GM12878 (cell line): Measurements from ENCODE around the gene TIPIN. TPM values are rescaled to one million over a fixed set of nuclear protein-coding genes. Genes with fewer than 3 reads are reported as not detected.
A peak's percentile ranks its signal among the peaks of the same experiment; 100 is the strongest.
"Not testable (repeated sequence)": the region's sequence is repeated elsewhere in the genome, so short reads cannot be mapped to it uniquely, and the experiment has no call there.

Experiments used
- ATAC-seq: fragments of 200-7000 bp; cut with Tn5 transposase; 3 replicates; pipeline ENCODE4 v1.9.1; 2020; ENCODE audit warnings: mild to moderate bottlenecking, moderate library complexity
- BruUV-seq: library from RNA; stranded (reverse); fragments of 400-500 nt; replicated peaks from 2 replicates; lab custom pipeline; 2021; lab: Mats Ljungman, UMichigan
- CTCF ChIA-PET: fragments of 300-600 bp; sonication (Branson Sonifier 250); formaldehyde crosslinking; extraction: SDS; loops from one replicate; lab custom pipeline; 2021; ENCODE audit warnings: inconsistent platforms; lab: Yijun Ruan, JAX
- POLR2A ChIA-PET: fragments of 350-600 bp; formaldehyde crosslinking; extraction: SDS; loops from one replicate; lab custom pipeline; 2021; ENCODE audit warnings: inconsistent platforms; lab: Charles Lee
- RAD21 ChIA-PET: fragments of 300-600 bp; sonication (Branson Sonifier 250); formaldehyde crosslinking; loops from one replicate; lab custom pipeline; 2023; ENCODE audit warnings: antibody characterized with exemption; ENCODE audit not compliant: unreplicated experiment; lab: Charles Lee
- SMC1A ChIA-PET: fragments of 300-600 bp; sonication (Branson Sonifier 250); formaldehyde crosslinking; loops from one replicate; lab custom pipeline; 2023; ENCODE audit not compliant: unreplicated experiment, uncharacterized antibody; lab: Charles Lee
- DNase-seq: peaks from one replicate; pipeline ENCODE4 v3.0.0-alpha.2; 2011; ENCODE audit warnings: low read depth, low spot score
- FAIRE-seq: peaks from 3 replicates; lab custom pipeline; 2011; peaks lifted over from hg19 to GRCh38; lab: Jason Lieb, UNC
- H2AFZ ChIP-seq: 2 replicates; pipeline ENCODE4 v1.6.0; 2011; ENCODE audit warnings: low read depth, low read length, control low read depth; ENCODE audit not compliant: control insufficient read depth
- H3K27ac ChIP-seq: 2 replicates; pipeline ENCODE4 v1.5.1; 2011; ENCODE audit warnings: control low read depth; ENCODE audit not compliant: control insufficient read depth, insufficient read depth
- H3K27me3 ChIP-seq, 2 experiments: replicated peaks in 1 of 2; 2 replicates each; pipeline versions ENCODE4 v1.6.0 to v1.6.1; 2011; ENCODE audit warnings: low read length in 1 of 2; ENCODE audit not compliant: control insufficient read depth in 2 of 2, insufficient read depth in 2 of 2
- H3K36me3 ChIP-seq, 2 experiments: 2 replicates each; pipeline ENCODE4 v1.5.1; 2011; ENCODE audit warnings: low read length in 1 of 2; ENCODE audit not compliant: control insufficient read depth in 2 of 2, insufficient read depth in 2 of 2
- H3K4me1 ChIP-seq: 2 replicates; pipeline ENCODE4 v1.6.1; 2011; ENCODE audit warnings: mild to moderate bottlenecking, low read length, moderate library complexity, mixed read lengths; ENCODE audit not compliant: control insufficient read depth, insufficient read depth
- H3K4me2 ChIP-seq: 2 replicates; pipeline ENCODE4 v1.6.0; 2011; ENCODE audit warnings: control low read depth; ENCODE audit not compliant: control insufficient read depth, insufficient read depth
- H3K4me3 ChIP-seq: fragments of 200-600 bp; sonication (generic); 2 replicates; pipeline ENCODE4 v1.5.1; 2016
- H3K79me2 ChIP-seq: 2 replicates; pipeline ENCODE4 v1.6.0; 2011; ENCODE audit warnings: low read length; ENCODE audit not compliant: control insufficient read depth, insufficient read depth
- H3K9ac ChIP-seq: 2 replicates; pipeline ENCODE4 v1.8.0; 2011; ENCODE audit warnings: low read length, control low read depth, mixed read lengths; ENCODE audit not compliant: control insufficient read depth, insufficient read depth
- H3K9me3 ChIP-seq: replicated peaks from 3 replicates; pipeline ENCODE4 v1.5.1; 2011; ENCODE audit warnings: mild to moderate bottlenecking, low read length; ENCODE audit not compliant: control insufficient read depth, insufficient read depth
- H4K20me1 ChIP-seq: 2 replicates; pipeline ENCODE4 v1.6.0; 2011; ENCODE audit not compliant: control insufficient read depth, insufficient read depth
- BCL3 ChIP-seq: IDR thresholded peaks from 2 replicates; pipeline ENCODE4 v1.6.1; 2011; ENCODE audit warnings: borderline replicate concordance, low read depth, mild to moderate bottlenecking, moderate library complexity, low read length; ENCODE audit not compliant: insufficient read depth, poor library complexity, severe bottlenecking
- CBX5 ChIP-seq: sonication (generic); IDR thresholded peaks from 2 replicates; pipeline ENCODE4 v1.6.1; 2016; ENCODE audit warnings: low read depth, moderate library complexity, mild to moderate bottlenecking, inconsistent platforms
- CHD1 ChIP-seq: IDR thresholded peaks from 2 replicates; pipeline ENCODE4 v1.6.1; 2012; ENCODE audit warnings: low read depth, low read length, improper control_type of control experiment
- CREB1 ChIP-seq: IDR thresholded peaks from 2 replicates; pipeline ENCODE4 v1.6.1; 2012; ENCODE audit warnings: low read depth, mild to moderate bottlenecking, inconsistent platforms
- DPF2 ChIP-seq: fragments of 450-650 bp; IDR thresholded peaks from 2 replicates; pipeline ENCODE4 v1.6.1; 2017; ENCODE audit warnings: mild to moderate bottlenecking
- JUNB ChIP-seq: IDR thresholded peaks from 2 replicates; pipeline ENCODE4 v1.6.1; 2016; ENCODE audit warnings: antibody characterized with exemption, mild to moderate bottlenecking
- JUND ChIP-seq: IDR thresholded peaks from 2 replicates; pipeline ENCODE4 v1.6.1; 2012; ENCODE audit warnings: low read depth, mild to moderate bottlenecking, low read length, improper control_type of control experiment, moderate library complexity
- KAT2A ChIP-seq: conservative IDR thresholded peaks from 2 replicates; pipeline ENCODE4 v1.6.1; 2011; ENCODE audit warnings: low read depth, low read length; ENCODE audit not compliant: control insufficient read depth
- NR2F1 ChIP-seq: fragments of 450-650 bp; conservative IDR thresholded peaks from 2 replicates; pipeline ENCODE4 v1.6.1; 2017; ENCODE audit warnings: mild to moderate bottlenecking
- RBBP5 ChIP-seq: fragments of 200-600 bp; sonication (generic); conservative IDR thresholded peaks from 2 replicates; pipeline ENCODE4 v1.6.1; 2016
- RCOR1 ChIP-seq: conservative IDR thresholded peaks from 2 replicates; pipeline ENCODE4 v1.6.1; 2012; ENCODE audit warnings: low read depth, low read length, improper control_type of control experiment
- SREBF2 ChIP-seq: IDR thresholded peaks from 2 replicates; pipeline ENCODE4 v1.6.1; 2012; ENCODE audit warnings: mild to moderate bottlenecking, low read length
- SUZ12 ChIP-seq: fragments of 200-600 bp; sonication (generic); IDR thresholded peaks from one replicate; pipeline ENCODE4 v1.6.1; 2018; ENCODE audit warnings: antibody characterized with exemption, mild to moderate bottlenecking; ENCODE audit not compliant: unreplicated experiment
- USF1 ChIP-seq: IDR thresholded peaks from 2 replicates; pipeline ENCODE4 v1.6.1; 2011; ENCODE audit warnings: borderline replicate concordance, low read depth, mild to moderate bottlenecking, moderate library complexity, mixed read lengths, low read length; ENCODE audit not compliant: insufficient read depth; ENCODE audit errors: extremely low read length
- WGBS: methylation state at CpG from one replicate; pipeline ENCODE4 v1.1.6; 2016; ENCODE audit warnings: low lambda C conversion rate; ENCODE audit not compliant: insufficient replicate concordance, insufficient coverage; ENCODE audit errors: missing lambda C conversion rate; 5-methylcytosine and 5-hydroxymethylcytosine counted together
- in situ Hi-C: fragments of 300-500 bp; cut with MboI; formaldehyde crosslinking; loops from 9 replicates; pipeline ENCODE4 v1.14.3; 2018; ENCODE audit warnings: mixed read lengths
- intact Hi-C: fragments of 100-400 bp; cut with micrococcal nuclease; formaldehyde crosslinking; loops from one replicate; pipeline ENCODE4 v1.14.2; 2022; ENCODE audit not compliant: unreplicated experiment
- polyA plus RNA-seq, 11 experiments: library from polyadenylated mRNA; depleted of rRNA in 4 of 11; unstranded in 6 of 11; stranded (reverse) in 5 of 11; fragments of >200 nt; fragmentation: Nextera tagmentation in 4 of 11; fragmentation: Illumina TruSeq in 1 of 11; extraction: Ambion mirVana in 4 of 11; extraction: Trizol in 1 of 11; gene quantifications; 1 replicate in 1 of 11; 2 replicates in 10 of 11; pipeline versions ENCODE4 v1.2.1 to v1.2.3, GENCODE V29; 2011 to 2016; ENCODE audit warnings: inconsistent platforms in 2 of 11, missing spikeins in 2 of 11, low read depth in 1 of 11
- total RNA-seq, 4 experiments: library from RNA; depleted of rRNA in 3 of 4; stranded (reverse); fragments of >200 nt in 3 of 4; fragmentation: Illumina TruSeq in 1 of 4; extraction: Trizol in 1 of 4; gene quantifications; 2 replicates each; pipeline versions ENCODE4 v1.2.1 to v1.2.3, GENCODE V29; 2013 to 2021

TIPIN gene
- total and polyA plus RNA-seq, 10 of the 15 experiments (the other 5 are each of a cell fraction or from before 2014, with no cell fraction given) = 21.1 to 69.2 (median 47.0) TPM

GRCh38 chr15:66393037-66393436, 36.6 kb upstream of the TIPIN start:
- H3K27me3 ChIP-seq, DNase-seq, FAIRE-seq, in situ Hi-C loops, H2AFZ ChIP-seq, H3K9ac ChIP-seq, H3K27ac ChIP-seq, H3K9me3 ChIP-seq, ATAC-seq, H4K20me1 ChIP-seq, intact Hi-C loops, BruUV-seq, H3K36me3 ChIP-seq: not testable (repeated sequence)
- 100% methylated on average over 1 of the region's 1 CpG for WGBS
- Histone ChIP-seq H3K4me3 (peak overlapping the region; percentile 17; the same call in 1 of the 2 replicates), H3K4me2 (peak overlapping the region; percentile 68; the same call in 1 of the 2 replicates), H3K79me2 (peaks cover 91% of the 10 kb centered on the region), H3K4me1 (peaks cover 20% of the 10 kb centered on the region; the same call in 1 of the 2 replicates)
- RAD21 ChIA-PET = interaction anchor here (0.6 to 7.6 kb wide), 3 partner anchors 10 to 579 kb away, joined by 4 to 119 read pairs (median 4); no protein-coding TSS in a partner anchor
- SMC1A ChIA-PET = interaction anchor here (0.9 to 6.8 kb wide), 5 partner anchors 8 to 106 kb away, joined by 3 to 53 read pairs (median 4); no protein-coding TSS in a partner anchor
- CTCF ChIA-PET = interaction anchor here (1.2 to 2.9 kb wide), 2 partner anchors 11 to 106 kb away, joined by 3 to 13 read pairs; no protein-coding TSS in a partner anchor
- POLR2A ChIA-PET = interaction anchor here (0.7 to 9.7 kb wide), 3 partner anchors 9 to 20 kb away, joined by 3 to 120 read pairs (median 6); no protein-coding TSS in a partner anchor

GRCh38 chr15:66390678-66391077, 34.2 kb upstream of the TIPIN start:
- peak overlapping the region; percentile 78 for H3K27ac ChIP-seq
- H3K4me2 ChIP-seq = peak overlapping the region; percentile 52
- peaks cover 23% of the 10 kb centered on the region; the same call in 1 of the 2 replicates for H3K4me1 ChIP-seq
- SMC1A ChIA-PET = interaction anchor here (0.7 to 6.8 kb wide), 12 partner anchors 11 to 114 kb away, joined by 3 to 53 read pairs (median 6); partner anchors contain the start of genes RPL4 and ZWILCH
- ATAC-seq (peak; percentile 22), FAIRE-seq (peak; percentile 56), DNase-seq (peak; percentile 78)
- CTCF ChIA-PET = interaction anchor here (0.6 to 5.5 kb wide), 4 partner anchors 12 to 108 kb away, joined by 3 to 90 read pairs (median 36); partner anchors contain the start of gene SNAPC5
- no peaks in the 10 kb centered on the region for H3K27me3 ChIP-seq
- 0% methylated on average over 1 of the region's 1 CpG for WGBS
- no TSS peak for BruUV-seq
- POLR2A ChIA-PET = interaction anchor here (0.5 to 9.7 kb wide), 6 partner anchors 9 to 534 kb away, joined by 3 to 120 read pairs (median 5); partner anchors contain the start of gene SNAPC5
- H3K9me3 ChIP-seq = no peaks in the 10 kb centered on the region
- peak overlapping the region; percentile 9; the same call in 1 of the 2 replicates for H3K9ac ChIP-seq
- no peak overlapping the region for H2AFZ ChIP-seq
- no peaks in the 10 kb centered on the region for H3K36me3 ChIP-seq
- H3K4me3 ChIP-seq = peak overlapping the region; percentile 100
- H3K79me2 ChIP-seq = peaks cover 94% of the 10 kb centered on the region
- in situ Hi-C loops = no loop called here
- intact Hi-C loops = loop anchor here (1.0 to 2.0 kb wide), 4 partner anchors 14 to 108 kb away; no protein-coding TSS in a partner anchor
- H4K20me1 ChIP-seq = no peaks in the 10 kb centered on the region
- RAD21 ChIA-PET = interaction anchor here (0.9 to 7.6 kb wide), 3 partner anchors 12 to 114 kb away, joined by 3 to 119 read pairs (median 3); partner anchors contain the start of gene ZWILCH
- TF ChIP-seq SREBF2 = no peak
- no peak for TF ChIP-seq JUND
- TF ChIP-seq USF1 = no peak
- TF ChIP-seq NR2F1 = peak; percentile 38; the same call in 1 of the 2 replicates
- TF ChIP-seq CBX5 = 0 out of 2 replicates have a peak, but pooled peaks have one; percentile 45
- no peak for TF ChIP-seq CHD1
- peak; percentile 75 for TF ChIP-seq JUNB
- TF ChIP-seq RBBP5 = no peak
- no peak for TF ChIP-seq KAT2A
- 0 out of 2 replicates have a peak, but pooled peaks have one; percentile 55 for TF ChIP-seq RCOR1
- TF ChIP-seq CREB1 = peak; percentile 69; the same call in 1 of the 2 replicates
- TF ChIP-seq SUZ12 = no peak
- peak; percentile 46 for TF ChIP-seq BCL3
- TF ChIP-seq DPF2 = peak; percentile 86
